HG03469 (cell line): ENCODE measurements around the gene PIM1.
"Not testable (repeated sequence)": the region's sequence is repeated elsewhere in the genome, so short reads cannot be mapped to it uniquely, and the experiment has no call there.

Source experiments
- ATAC-seq: cut with Tn5 transposase; IDR thresholded peaks from one replicate; pipeline ENCODE4 v1.9.1; 2021; ENCODE audit warnings: mild to moderate bottlenecking, moderate library complexity, moderate number of reproducible peaks; ENCODE audit not compliant: unreplicated experiment

Gene PIM1

GRCh38 chr6:37169496-37170272 is at the start of gene PIM1:
PIM1 (plus strand) TSS chr6:37170152; CDS start chr6:37170576, 424 bp downstream.
- ATAC-seq: peak; percentile 39

- no peak for ATAC-seq
These were observed 48.4 kb upstream of the PIM1 start for GRCh38 chr6:37121556-37121955.

- ATAC-seq: no peak
These were observed 47.1 kb upstream of the PIM1 start for GRCh38 chr6:37122861-37123260.

GRCh38 chr6:37123957-37124729 is 45.8 kb upstream of the PIM1 start:
- ATAC-seq: no peak

- ATAC-seq: no peak
These were observed 44.0 kb upstream of the PIM1 start for GRCh38 chr6:37125774-37126492.

- no peak for ATAC-seq
These were observed 43.4 kb upstream of the PIM1 start for GRCh38 chr6:37126493-37126958.

GRCh38 chr6:37126961-37127616 is 42.9 kb upstream of the PIM1 start:
- ATAC-seq: no peak

GRCh38 chr6:37127961-37128862 is 41.7 kb upstream of the PIM1 start:
- ATAC-seq: no peak

- not testable (repeated sequence) for ATAC-seq
These were observed 41.0 kb upstream of the PIM1 start for GRCh38 chr6:37128863-37129443.

- no peak for ATAC-seq
These were observed 40.4 kb upstream of the PIM1 start for GRCh38 chr6:37129566-37129965.

- ATAC-seq: no peak
These were observed 39.2 kb upstream of the PIM1 start for GRCh38 chr6:37130704-37131103.

- ATAC-seq: no peak
These were observed 38.6 kb upstream of the PIM1 start for GRCh38 chr6:37131104-37131959.

- ATAC-seq: no peak
These were observed 38.0 kb upstream of the PIM1 start for GRCh38 chr6:37131960-37132253.

GRCh38 chr6:37134036-37134395 is 35.9 kb upstream of the PIM1 start:
- no peak for ATAC-seq

- ATAC-seq: no peak
These were observed 35.4 kb upstream of the PIM1 start for GRCh38 chr6:37134396-37135191.

- ATAC-seq: no peak
These were observed 33.9 kb upstream of the PIM1 start for GRCh38 chr6:37135835-37136694.

- ATAC-seq: no peak
These were observed 33.1 kb upstream of the PIM1 start for GRCh38 chr6:37136821-37137200.
